IPS-11a (cell line): ENCODE measurements around the gene C19orf47.

Experiments
- H3K4me3 ChIP-seq: one replicate; pipeline ENCODE4 v1.5.1; 2013; ENCODE audit warnings: low read depth, low read length, control low read depth

Gene C19orf47

DNA sequence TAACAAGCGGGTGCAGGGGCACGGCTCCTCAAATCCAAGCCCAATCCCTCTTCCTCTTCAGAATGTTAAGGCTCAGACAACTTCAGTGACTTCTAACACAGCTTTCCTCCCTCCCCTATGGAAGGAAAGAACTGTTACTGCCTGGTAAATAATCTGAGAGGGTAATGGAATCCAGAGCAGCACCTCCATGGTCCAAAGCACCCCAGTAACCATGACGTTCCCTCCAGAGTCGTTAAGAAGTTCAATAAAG is 64.0 kb downstream of the C19orf47 start:
- peak overlapping the region; percentile 81 for H3K4me3 ChIP-seq

GRCh38 chr19:40283414-40284250 is 64.6 kb downstream of the C19orf47 start:
- peak overlapping the region; percentile 81 for H3K4me3 ChIP-seq

- no peak overlapping the region for H3K4me3 ChIP-seq
These were observed 65.3 kb downstream of the C19orf47 start for GRCh38 chr19:40282920-40283319.

DNA sequence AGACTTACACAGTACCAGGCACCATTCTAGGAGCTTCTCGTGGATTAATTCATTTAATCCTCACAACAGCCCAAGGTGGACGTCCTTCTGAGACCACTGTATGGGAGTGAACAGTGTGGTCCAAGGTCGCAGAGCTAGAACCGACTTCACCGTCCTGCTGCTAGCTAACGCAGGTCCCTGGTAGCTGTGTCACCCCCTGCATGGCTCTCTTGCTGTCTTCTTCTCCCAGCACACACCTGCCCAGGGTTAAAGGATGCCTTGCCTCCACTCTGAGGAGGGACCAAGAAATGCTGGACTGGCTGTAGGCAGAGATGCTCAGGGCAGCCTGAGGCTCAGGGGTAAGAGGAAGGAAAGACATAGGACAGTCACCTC is 66.0 kb downstream of the C19orf47 start:
- no peak overlapping the region for H3K4me3 ChIP-seq

GRCh38 chr19:40281381-40282208 is 66.6 kb downstream of the C19orf47 start:
- H3K4me3 ChIP-seq: no peak overlapping the region

DNA sequence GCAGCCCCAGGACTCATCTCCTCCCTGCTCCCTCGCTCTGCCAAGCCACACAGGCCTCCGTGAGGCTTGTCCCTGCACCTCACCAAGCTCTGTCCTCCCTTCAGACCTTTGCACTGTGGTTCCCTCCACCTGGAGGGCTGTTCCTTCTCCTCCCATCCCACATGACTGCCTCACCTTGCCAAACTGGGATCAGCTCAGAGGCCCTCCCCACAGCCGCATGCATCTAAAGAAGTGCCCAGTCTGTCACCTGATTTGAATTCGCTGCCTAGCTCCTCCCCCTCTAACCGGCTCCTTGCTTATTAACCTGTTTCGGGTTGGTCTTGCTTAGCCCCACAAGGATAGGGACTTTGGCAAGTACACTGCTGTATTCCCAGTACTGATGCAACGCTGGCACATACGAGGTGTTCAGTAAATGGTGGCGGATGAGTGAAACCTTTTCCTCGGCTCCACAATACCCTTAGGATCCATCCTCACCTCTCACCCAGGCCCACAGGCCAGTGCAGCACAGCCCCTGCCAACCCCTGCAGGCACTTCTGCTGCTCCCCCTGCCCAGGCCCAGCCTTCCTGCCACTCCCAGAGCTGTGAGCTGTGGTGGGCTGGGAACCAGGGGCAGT is 67.5 kb downstream of the C19orf47 start:
- H3K4me3 ChIP-seq: no peak overlapping the region

DNA sequence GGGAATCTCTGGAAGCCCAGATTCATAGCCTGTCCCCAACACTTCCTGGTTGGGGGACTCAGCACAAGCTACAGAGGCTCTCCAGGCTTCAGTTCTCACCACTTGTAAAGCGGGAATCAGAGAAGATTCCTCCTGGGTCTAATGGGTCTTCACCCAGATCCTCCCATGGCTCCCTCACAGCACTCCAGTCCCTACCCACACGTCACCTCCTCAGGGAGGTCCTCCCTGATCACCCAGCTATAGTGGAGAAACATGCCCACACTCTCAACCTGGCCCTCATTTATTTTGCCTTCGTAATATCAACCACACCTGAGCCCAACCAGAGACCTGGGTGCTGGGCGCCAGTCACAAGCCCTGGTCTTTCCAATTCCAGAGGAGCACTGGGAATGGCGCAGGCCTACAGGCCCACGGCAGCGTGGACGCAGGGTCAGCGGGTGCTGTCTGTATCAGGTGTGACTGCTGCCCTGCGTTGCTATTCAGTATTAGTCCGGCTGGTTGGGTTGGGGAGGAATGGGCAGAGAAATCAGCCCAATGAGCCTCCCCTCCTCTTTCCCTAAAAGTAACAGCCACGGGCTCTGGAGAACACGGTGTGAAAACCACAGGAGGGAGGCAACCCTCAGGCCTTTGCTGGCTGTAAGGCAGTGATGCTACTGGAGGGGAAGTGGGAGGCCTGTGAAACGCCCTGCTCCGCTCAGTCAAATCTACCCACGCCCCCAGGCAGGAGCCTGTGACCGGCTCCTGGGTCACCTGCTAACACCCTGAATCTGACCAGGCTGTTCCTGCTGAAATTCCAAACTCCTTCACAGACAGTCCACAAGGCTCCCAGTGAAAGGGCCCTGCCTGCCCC is 68.2 kb downstream of the C19orf47 start:
- H3K4me3 ChIP-seq: no peak overlapping the region

- no peak overlapping the region for H3K4me3 ChIP-seq
These were observed 69.1 kb downstream of the C19orf47 start for GRCh38 chr19:40279120-40279551.

GRCh38 chr19:40278361-40279035 is 69.7 kb downstream of the C19orf47 start:
- no peak overlapping the region for H3K4me3 ChIP-seq

DNA sequence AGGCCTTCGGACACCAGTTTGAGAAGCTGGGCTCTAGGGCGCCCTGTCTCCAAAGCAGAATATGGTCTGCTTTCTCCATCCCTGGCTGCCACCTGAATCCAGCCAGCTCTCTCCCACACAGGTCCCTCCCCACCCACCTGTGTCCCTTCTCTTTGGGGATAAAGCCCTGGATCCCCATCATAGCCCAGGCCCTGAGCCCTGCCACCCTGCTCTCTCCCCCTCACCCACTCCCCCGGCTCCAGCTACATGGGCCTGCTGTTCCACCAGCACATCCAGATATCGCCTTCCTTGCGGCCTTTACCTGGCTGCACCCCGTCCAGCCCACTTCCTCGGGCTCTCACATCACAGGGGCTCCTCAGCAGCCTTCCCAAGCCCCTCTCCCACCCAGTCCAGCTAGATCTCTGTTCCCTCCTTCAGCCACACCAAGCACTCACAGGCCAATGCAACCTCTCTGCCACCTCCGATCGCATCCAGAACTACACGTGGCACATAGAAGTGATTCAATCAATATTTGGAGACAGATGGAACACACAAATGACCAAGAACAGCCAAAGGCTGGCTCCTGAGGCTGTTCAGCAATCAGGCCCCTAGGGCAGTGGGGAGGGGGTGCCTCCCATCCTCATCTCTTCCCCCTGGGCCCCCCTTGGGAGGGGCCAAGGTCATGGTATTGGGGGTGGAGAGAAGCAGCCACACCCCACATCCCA is 70.7 kb downstream of the C19orf47 start:
- no peak overlapping the region for H3K4me3 ChIP-seq

- no peak overlapping the region for H3K4me3 ChIP-seq
These were observed 73.3 kb downstream of the C19orf47 start for GRCh38 chr19:40274585-40275544.

DNA sequence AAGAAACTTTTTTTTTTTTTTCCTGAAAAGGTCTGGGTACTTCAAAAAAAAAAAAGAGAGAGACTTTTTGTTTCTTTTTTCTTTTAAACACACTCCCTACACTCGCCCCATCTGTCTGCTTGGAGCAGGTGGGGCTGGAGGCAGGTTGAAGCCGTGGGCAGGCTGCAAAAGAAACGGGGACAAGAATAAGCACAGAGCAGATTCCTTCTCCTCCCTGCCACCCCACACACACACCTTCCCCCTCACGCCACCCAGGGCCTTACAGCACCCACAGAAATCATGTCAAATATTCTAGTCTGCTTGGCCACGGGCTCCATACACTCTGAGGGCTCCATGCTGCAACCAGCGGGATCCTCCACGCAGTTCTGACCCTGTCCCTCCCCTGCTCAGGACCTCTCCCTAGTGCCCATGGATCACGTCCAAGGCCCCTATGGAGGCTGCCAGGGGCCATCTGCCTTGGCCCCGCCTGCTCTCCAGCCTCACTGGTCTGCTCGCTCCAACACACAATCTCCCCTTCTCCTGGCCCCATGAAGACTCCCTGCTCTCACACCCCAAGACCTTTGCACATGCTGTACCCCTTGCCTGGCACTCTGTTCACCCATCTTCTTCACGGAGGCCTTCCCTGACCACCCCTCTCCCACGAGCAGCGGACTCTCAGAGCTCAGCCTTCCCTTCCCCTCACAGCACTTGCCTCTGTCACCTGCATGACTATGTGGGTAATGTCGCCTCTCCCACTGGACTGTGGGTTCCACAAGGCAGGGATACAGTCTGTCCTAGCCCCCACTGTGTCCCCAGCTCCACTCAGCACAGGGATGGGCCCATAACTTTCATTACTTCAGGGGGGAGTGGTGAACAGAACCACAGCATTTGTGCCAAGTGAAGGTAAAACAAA is 74.5 kb downstream of the C19orf47 start:
- no peak overlapping the region for H3K4me3 ChIP-seq

- no peak overlapping the region for H3K4me3 ChIP-seq
These were observed 75.9 kb downstream of the C19orf47 start for GRCh38 chr19:40272261-40272660.

DNA sequence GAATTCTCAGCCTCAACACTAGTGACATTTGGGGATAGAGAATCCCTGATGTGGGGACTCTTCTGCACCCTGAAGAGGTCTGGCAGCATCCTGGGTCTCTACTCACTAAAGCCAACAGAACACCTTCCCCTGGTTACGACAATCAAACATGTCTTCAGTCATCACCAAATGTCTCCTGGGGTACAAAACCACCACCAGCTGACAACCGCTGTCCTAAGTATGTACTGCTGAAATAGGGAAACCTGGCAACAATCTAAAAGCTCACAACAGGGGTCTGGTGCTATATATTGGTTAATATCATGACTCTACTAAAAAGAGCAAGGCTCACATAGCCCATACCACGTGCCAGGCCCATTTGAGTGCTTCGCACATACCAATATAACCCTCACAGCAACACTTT is 76.5 kb downstream of the C19orf47 start:
- H3K4me3 ChIP-seq: no peak overlapping the region

GRCh38 chr19:40270362-40271089 is 77.7 kb downstream of the C19orf47 start:
- H3K4me3 ChIP-seq: no peak overlapping the region
